ENCODE measurements around the gene PKNOX2. TPM values are rescaled to one million over a fixed set of nuclear protein-coding genes. Genes with fewer than 3 reads are reported as not detected.

PKNOX2 gene
- total RNA-seq, 2 experiments from 2014 or later, result not detected

GRCh38 chr11:125338886-125339811 is 174.6 kb downstream of the PKNOX2 start:
- Mint-ChIP-seq H3K27me3 (peaks cover 6% of the 10 kb centered on the region), H3K27ac (no peak overlapping the region), H3K4me3 (no peak overlapping the region), H3K9me3 (no peaks in the 10 kb centered on the region), H3K36me3 (no peaks in the 10 kb centered on the region), H3K4me1 (ENCODE audit: low read depth) (no peaks in the 10 kb centered on the region)
- ChIA-PET CTCF (interaction anchor here (1.1 kb wide), 1 partner anchor 8 kb away, joined by 3 read pairs; no protein-coding TSS in a partner anchor), POLR2A (no interaction called here)
- intact Hi-C loops (cut with micrococcal nuclease), result no loop called here
- DNase-seq, result no peak

DNA sequence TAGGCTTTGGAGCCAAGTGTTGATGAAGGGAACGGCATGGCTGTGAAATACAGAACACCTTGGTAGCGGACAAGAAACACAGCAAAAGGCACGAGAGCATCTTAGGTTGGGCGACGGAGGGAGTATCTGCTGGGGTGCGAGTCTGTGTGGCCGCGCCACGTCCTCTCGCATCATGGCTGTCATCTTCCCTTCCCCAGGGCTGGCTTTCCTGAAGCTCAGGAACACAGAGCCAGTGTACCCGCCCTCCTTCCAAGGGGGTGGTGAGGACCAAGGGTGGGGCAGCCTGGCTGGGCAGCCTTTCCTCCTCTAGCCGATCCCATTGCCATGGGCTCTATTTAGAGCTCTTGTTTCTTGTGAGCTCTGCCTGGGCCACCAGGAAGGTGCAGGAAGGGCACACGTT is 177.1 kb downstream of the PKNOX2 start:
- H3K27ac Mint-ChIP-seq, result no peak overlapping the region
- no peaks in the 10 kb centered on the region for H3K36me3 Mint-ChIP-seq
- H3K4me3 Mint-ChIP-seq, result no peak overlapping the region
- CTCF ChIA-PET, result interaction anchor here (1.2 kb wide), 1 partner anchor 8 kb away, joined by 3 read pairs; no protein-coding TSS in a partner anchor
- POLR2A ChIA-PET, result no interaction called here
- intact Hi-C loops (cut with micrococcal nuclease), result no loop called here
- H3K9me3 Mint-ChIP-seq, result no peaks in the 10 kb centered on the region
- H3K4me1 Mint-ChIP-seq (ENCODE audit: low read depth), result no peaks in the 10 kb centered on the region
- DNase-seq, result no peak
- H3K27me3 Mint-ChIP-seq, result peaks cover 12% of the 10 kb centered on the region

- no peak for DNase-seq
- Mint-ChIP-seq H3K36me3 (no peaks in the 10 kb centered on the region), H3K27me3 (peaks cover 12% of the 10 kb centered on the region), H3K27ac (no peak overlapping the region), H3K4me3 (no peak overlapping the region), H3K9me3 (no peaks in the 10 kb centered on the region), H3K4me1 (ENCODE audit: low read depth) (no peaks in the 10 kb centered on the region)
- CTCF ChIA-PET, result interaction anchor here (1.2 kb wide), 1 partner anchor 9 kb away, joined by 3 read pairs; no protein-coding TSS in a partner anchor
- POLR2A ChIA-PET, result no interaction called here
- intact Hi-C loops (cut with micrococcal nuclease), result no loop called here
Measured at GRCh38 chr11:125342281-125342930, 177.9 kb downstream of the PKNOX2 start.

GRCh38 chr11:125343086-125343717 is 178.7 kb downstream of the PKNOX2 start:
- no peaks in the 10 kb centered on the region for H3K9me3 Mint-ChIP-seq

DNA sequence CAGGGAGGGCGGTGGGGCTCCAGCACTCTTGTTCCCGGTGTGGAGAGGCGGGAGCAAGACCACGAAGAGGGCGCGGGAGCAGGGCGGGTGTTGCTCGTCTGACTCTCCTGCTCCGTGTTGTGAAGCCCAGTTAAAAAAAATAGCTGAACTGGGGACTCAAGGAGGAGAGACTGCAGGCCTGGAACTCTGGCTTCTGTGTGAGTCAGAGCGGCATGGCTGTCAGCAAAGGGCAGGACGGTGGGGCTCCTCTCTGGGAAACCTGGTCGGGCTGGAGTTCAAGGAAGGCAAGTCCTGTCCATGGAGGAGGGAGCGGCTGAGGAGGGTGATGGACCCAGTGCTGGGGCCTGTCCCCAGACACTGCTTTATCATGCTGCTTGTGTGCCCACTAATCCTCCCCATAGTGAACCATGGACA is 179.2 kb downstream of the PKNOX2 start:
- no peaks in the 10 kb centered on the region for H3K36me3 Mint-ChIP-seq
- POLR2A ChIA-PET, result no interaction called here
- H3K27me3 Mint-ChIP-seq, result peaks cover 9% of the 10 kb centered on the region
- H3K4me1 Mint-ChIP-seq (ENCODE audit: low read depth), result no peaks in the 10 kb centered on the region
- DNase-seq, result no peak
- no peaks in the 10 kb centered on the region for H3K9me3 Mint-ChIP-seq
- CTCF ChIA-PET, result interaction anchor here (0.7 to 1.5 kb wide), 2 partner anchors 9 to 387 kb away, joined by 3 to 4 read pairs; no protein-coding TSS in a partner anchor
- no peak overlapping the region for H3K27ac Mint-ChIP-seq
- H3K4me3 Mint-ChIP-seq, result no peak overlapping the region
- intact Hi-C loops (cut with micrococcal nuclease), result no loop called here

More at GRCh38 chr11:125343086-125343717, 178.7 kb downstream of the PKNOX2 start:
- no peaks in the 10 kb centered on the region for H3K36me3 Mint-ChIP-seq
- peaks cover 12% of the 10 kb centered on the region for H3K27me3 Mint-ChIP-seq
- POLR2A ChIA-PET, result no interaction called here
- intact Hi-C loops (cut with micrococcal nuclease), result no loop called here
- no peak for DNase-seq
- no peak overlapping the region for H3K4me3 Mint-ChIP-seq
- no peak overlapping the region for H3K27ac Mint-ChIP-seq
- H3K4me1 Mint-ChIP-seq (ENCODE audit: low read depth), result no peaks in the 10 kb centered on the region
- CTCF ChIA-PET, result no interaction called here

- Mint-ChIP-seq H3K36me3 (no peaks in the 10 kb centered on the region), H3K27me3 (peaks cover 8% of the 10 kb centered on the region), H3K4me1 (ENCODE audit: low read depth) (no peaks in the 10 kb centered on the region), H3K27ac (no peak overlapping the region), H3K9me3 (no peaks in the 10 kb centered on the region), H3K4me3 (no peak overlapping the region)
- POLR2A ChIA-PET, result no interaction called here
- no peak for DNase-seq
- CTCF ChIA-PET, result interaction anchor here (0.7 to 4.7 kb wide), 18 partner anchors 8 to 254 kb away, joined by 3 to 21 read pairs (median 5); no protein-coding TSS in a partner anchor
- intact Hi-C loops (cut with micrococcal nuclease), result loop anchor here (1.0 kb wide), 1 partner anchor 181 kb away; the partner anchor contains the start of gene PKNOX2
Measured at GRCh38 chr11:125344846-125345420, 180.4 kb downstream of the PKNOX2 start.

GRCh38 chr11:125345421-125346178 is 181.0 kb downstream of the PKNOX2 start:
- H3K9me3 Mint-ChIP-seq, result no peaks in the 10 kb centered on the region
- DNase-seq, result peak; percentile 59
- ChIA-PET CTCF (interaction anchor here (0.7 to 4.7 kb wide), 27 partner anchors 9 to 386 kb away, joined by 3 to 21 read pairs (median 5); partner anchors contain the start of gene PKNOX2), POLR2A (no interaction called here)
- no peaks in the 10 kb centered on the region for H3K36me3 Mint-ChIP-seq
- H3K27ac Mint-ChIP-seq, result no peak overlapping the region
- intact Hi-C loops (cut with micrococcal nuclease), result loop anchor here (1.0 kb wide), 1 partner anchor 181 kb away; the partner anchor contains the start of gene PKNOX2
- H3K4me1 Mint-ChIP-seq (ENCODE audit: low read depth), result no peaks in the 10 kb centered on the region
- H3K27me3 Mint-ChIP-seq, result peaks cover 8% of the 10 kb centered on the region
- no peak overlapping the region for H3K4me3 Mint-ChIP-seq

GRCh38 chr11:125346179-125346530 is 181.6 kb downstream of the PKNOX2 start:
- H3K9me3 Mint-ChIP-seq, result no peaks in the 10 kb centered on the region
- ChIA-PET POLR2A (no interaction called here), CTCF (interaction anchor here (0.7 to 4.7 kb wide), 22 partner anchors 8 to 386 kb away, joined by 3 to 21 read pairs (median 5); partner anchors contain the start of gene PKNOX2)
- no peak overlapping the region for H3K27ac Mint-ChIP-seq
- H3K36me3 Mint-ChIP-seq, result no peaks in the 10 kb centered on the region
- intact Hi-C loops (cut with micrococcal nuclease), result no loop called here
- no peak for DNase-seq
- no peak overlapping the region for H3K4me3 Mint-ChIP-seq
- no peaks in the 10 kb centered on the region for H3K4me1 Mint-ChIP-seq (ENCODE audit: low read depth)
- H3K27me3 Mint-ChIP-seq, result peaks cover 8% of the 10 kb centered on the region

GRCh38 chr11:125346565-125347260 is 182.2 kb downstream of the PKNOX2 start:
- no peak overlapping the region for H3K4me3 Mint-ChIP-seq
- DNase-seq, result no peak
- peaks cover 7% of the 10 kb centered on the region for H3K27me3 Mint-ChIP-seq
- H3K9me3 Mint-ChIP-seq, result no peaks in the 10 kb centered on the region
- CTCF ChIA-PET, result interaction anchor here (0.6 to 4.7 kb wide), 15 partner anchors 8 to 387 kb away, joined by 3 to 21 read pairs (median 5); partner anchors contain the start of gene PKNOX2
- POLR2A ChIA-PET, result no interaction called here
- no peaks in the 10 kb centered on the region for H3K36me3 Mint-ChIP-seq
- intact Hi-C loops (cut with micrococcal nuclease), result no loop called here
- H3K4me1 Mint-ChIP-seq (ENCODE audit: low read depth), result no peaks in the 10 kb centered on the region
- no peak overlapping the region for H3K27ac Mint-ChIP-seq

DNA sequence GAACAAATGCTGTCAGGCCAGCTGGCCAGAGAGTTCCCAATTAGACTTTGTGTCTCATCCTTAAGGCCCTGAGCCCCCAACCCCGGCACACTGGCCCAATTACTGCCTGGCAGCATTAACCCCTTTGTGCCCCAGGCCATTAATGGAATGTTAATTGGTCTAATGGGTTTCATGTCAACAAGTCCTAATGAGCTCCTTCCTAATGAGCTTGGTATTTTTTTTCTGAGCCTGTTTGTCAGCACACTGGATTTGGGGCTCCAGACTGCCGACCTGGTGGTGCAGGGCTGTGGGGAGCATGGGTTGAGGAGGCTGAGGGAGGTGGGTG is 182.7 kb downstream of the PKNOX2 start:
- H3K4me1 Mint-ChIP-seq (ENCODE audit: low read depth), result no peaks in the 10 kb centered on the region
- H3K36me3 Mint-ChIP-seq, result no peaks in the 10 kb centered on the region
- no peaks in the 10 kb centered on the region for H3K9me3 Mint-ChIP-seq
- CTCF ChIA-PET, result interaction anchor here (0.6 to 4.7 kb wide), 9 partner anchors 8 to 256 kb away, joined by 3 to 21 read pairs (median 3); no protein-coding TSS in a partner anchor
- no peak for DNase-seq
- intact Hi-C loops (cut with micrococcal nuclease), result no loop called here
- H3K27me3 Mint-ChIP-seq, result peaks cover 7% of the 10 kb centered on the region
- POLR2A ChIA-PET, result no interaction called here
- no peak overlapping the region for H3K27ac Mint-ChIP-seq
- no peak overlapping the region for H3K4me3 Mint-ChIP-seq

Measured in activated CD4-positive, alpha-beta memory T cell treated with anti-CD3 and anti-CD28 coated beads for 36 hours (primary cell).